Measurements from ENCODE around the gene CFAP61. TPM values are rescaled to one million over a fixed set of nuclear protein-coding genes. Genes with fewer than 3 reads are reported as not detected.

CFAP61 gene
- total RNA-seq, 4 donors from 2014 or later: 0.68 to 3.7 (median 1.4) TPM

DNA sequence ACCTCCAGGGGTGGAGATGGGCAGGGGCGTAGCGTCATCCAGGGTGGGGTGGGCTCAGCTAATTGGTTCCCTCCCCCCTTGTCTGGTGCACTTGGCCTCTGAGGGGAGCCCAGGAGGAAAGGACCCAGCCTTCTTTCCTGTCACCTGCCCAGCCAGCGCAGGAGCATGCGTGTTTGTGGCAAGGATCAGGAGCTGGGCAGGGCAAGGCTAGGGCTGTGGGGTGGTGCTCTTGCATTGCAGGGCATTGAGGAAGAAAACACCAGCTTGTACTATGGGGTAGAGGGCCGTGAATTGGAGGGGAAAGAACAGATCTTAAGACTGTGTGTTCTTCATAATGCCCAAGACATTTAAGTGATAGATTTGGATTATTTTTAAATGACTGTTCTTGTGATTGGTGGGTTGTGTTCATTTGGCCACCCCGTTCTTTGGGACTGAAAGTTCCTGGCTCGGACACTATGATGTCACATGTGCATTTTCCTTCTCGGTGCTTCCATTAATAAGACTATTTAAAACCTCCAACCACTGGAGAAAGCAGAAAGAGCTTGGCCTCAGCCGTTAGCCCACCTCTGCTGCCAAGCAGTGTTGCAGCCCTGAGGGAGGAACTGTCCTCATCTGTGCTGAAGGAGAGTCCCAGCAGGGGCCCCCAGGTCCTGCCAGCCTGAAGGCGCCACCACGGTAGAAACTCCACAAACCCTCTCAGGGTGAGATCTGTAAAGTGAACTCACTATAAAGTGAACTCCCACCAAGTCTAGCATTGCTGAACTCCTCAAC, 179.4 kb downstream of the CFAP61 start:
- TF ChIP-seq, protein P1, sequence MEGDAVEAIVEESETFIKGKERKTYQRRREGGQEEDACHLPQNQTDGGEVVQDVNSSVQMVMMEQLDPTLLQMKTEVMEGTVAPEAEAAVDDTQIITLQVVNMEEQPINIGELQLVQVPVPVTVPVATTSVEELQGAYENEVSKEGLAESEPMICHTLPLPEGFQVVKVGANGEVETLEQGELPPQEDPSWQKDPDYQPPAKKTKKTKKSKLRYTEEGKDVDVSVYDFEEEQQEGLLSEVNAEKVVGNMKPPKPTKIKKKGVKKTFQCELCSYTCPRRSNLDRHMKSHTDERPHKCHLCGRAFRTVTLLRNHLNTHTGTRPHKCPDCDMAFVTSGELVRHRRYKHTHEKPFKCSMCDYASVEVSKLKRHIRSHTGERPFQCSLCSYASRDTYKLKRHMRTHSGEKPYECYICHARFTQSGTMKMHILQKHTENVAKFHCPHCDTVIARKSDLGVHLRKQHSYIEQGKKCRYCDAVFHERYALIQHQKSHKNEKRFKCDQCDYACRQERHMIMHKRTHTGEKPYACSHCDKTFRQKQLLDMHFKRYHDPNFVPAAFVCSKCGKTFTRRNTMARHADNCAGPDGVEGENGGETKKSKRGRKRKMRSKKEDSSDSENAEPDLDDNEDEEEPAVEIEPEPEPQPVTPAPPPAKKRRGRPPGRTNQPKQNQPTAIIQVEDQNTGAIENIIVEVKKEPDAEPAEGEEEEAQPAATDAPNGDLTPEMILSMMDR (IDR thresholded peaks at IDR 0.05; ENCODE audit: low read depth): no peak

DNA sequence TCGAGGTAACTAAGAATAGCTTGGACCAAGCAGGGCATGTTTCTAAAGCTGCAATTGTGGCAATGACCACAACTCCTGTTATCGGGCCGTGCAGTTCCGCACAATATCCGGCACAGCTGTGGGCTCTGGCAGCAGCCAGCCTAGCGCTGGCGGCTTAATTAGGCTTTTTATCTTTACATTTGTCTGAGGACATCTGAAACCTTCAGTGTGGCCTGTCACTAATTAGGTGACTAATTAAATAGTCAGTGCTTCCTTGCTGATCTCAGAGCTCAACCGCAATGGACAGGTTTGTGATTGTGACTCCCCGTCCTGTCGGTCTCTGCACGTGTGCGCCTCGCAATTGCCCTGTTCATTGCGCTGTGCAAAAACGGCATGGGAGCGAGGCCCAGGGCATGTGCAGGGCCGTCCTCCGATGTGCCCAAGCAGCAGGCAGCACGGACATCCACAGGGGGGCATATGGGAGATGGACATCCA, 180.7 kb downstream of the CFAP61 start:
- TF ChIP-seq, protein P1 (IDR thresholded peaks at IDR 0.05; ENCODE audit: low read depth): no peak

DNA sequence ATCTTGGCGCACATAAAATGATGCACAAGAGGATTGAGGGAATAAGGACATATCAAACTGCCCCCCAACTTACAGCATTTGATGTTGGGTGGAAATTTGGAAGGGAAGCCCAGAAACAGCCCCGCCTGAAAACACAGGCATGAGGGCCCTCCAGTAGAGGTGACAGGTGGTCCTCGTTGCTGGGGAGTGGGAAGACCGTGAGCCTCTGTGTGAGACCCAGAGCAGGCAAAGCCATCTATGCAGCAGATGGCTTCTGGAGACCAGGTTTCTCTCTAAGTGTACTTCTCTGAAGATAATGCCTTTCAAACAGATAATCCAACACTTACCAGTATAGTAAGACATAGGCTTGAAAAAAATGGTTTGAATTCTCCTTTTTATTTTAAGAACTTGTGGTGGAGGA, 183.3 kb downstream of the CFAP61 start:
- TF ChIP-seq, protein P1 (IDR thresholded peaks at IDR 0.05; ENCODE audit: low read depth): no peak

DNA sequence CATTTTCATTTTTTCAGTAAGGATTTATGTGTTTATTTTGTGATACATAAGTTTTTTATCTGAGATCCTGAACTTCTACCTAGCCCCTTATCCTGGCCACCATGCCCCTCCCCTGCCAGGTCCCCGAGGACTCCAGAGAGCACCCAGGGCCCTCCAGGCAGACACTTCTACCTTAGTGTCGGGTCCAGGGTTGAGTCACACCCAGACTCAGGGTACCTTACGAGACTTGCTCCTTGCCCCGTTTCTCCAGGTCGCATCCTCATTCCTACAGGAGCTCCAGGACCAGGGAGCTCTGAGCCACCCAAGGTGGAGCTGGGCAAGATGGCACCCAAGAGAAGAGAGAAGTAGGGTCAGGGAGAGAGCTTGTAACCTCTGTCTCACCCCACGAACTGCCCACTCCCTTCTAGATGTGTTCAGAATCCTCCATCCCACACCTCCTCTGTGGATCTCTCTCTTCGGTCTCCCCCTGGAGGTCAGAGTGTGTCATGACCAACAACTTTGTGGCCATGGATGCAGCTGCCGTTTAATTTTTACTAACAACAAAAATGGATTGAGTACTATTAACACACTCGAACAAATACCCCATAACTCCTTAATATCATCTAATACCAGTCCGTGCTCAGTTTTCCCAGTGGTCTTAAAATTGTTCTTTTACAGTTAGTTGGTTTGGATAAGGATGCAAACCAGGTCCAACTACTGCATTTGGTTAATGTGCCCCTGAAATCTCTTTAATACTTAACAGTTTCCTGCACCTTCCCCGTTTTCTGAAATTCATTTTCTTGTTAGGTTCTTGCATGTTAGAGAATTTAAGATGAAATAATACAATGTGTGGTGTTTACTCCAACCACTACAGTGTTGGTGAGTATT, 185.0 kb downstream of the CFAP61 start:
- TF ChIP-seq, protein P1 (IDR thresholded peaks at IDR 0.05; ENCODE audit: low read depth): no peak

DNA sequence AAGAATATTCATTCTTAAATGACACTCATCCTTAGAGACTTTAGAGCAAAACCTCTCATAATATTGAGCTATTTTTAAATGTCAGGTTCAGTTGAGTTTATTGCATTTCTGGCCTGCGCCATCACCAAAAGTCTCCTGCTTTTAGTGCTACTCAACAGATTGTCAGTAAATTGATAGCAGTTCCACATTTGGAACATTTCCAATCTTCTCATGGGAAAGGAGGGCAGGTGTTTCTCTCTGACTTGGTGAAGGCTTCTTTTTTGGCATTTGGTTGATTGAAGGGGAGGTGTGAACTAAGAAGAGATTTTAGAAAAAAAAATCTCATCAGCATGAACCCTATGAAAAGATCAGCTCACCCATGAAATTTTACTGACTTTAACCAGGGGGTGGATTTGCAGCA, 189.6 kb downstream of the CFAP61 start:
- TF ChIP-seq, protein P1 (IDR thresholded peaks at IDR 0.05; ENCODE audit: low read depth): no peak

DNA sequence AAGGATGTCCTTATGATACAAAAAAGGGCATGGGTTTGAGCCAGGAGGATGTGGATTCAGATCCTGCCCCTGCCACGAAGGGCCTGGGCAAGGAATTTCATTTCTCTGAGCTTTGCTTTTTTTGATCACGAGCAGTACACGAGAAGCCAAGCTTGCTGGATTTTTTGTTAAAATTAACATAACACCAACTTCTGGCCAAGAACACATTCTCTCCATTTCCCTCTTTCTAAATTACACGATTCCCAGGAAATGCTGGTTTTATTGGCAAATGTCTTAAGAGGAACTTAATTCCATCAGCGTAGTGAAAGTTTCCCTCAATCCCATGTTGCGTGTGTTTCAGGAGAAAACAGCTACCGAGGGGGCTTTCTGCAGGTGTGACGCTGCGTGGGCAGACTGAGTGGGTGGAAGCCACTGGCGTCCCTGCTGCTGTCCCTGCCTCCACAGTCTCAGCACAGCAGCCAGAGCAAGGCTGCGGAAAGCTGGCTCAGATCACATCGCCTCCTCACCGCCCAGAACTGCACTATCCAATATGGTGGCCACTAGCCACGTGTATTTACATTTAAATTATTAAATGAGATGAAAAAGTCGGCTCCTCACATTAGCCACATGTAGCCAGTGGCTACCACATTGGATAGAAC, 194.8 kb downstream of the CFAP61 start:
- TF ChIP-seq, protein P1 (IDR thresholded peaks at IDR 0.05; ENCODE audit: low read depth): no peak
